HG02588 (cell line): ENCODE measurements around the gene C8A.

Source experiments
- ATAC-seq: cut with Tn5 transposase; IDR thresholded peaks from one replicate; pipeline ENCODE4 v1.9.1; 2021; ENCODE audit warnings: mild to moderate bottlenecking, moderate library complexity; ENCODE audit not compliant: unreplicated experiment

C8A gene

DNA sequence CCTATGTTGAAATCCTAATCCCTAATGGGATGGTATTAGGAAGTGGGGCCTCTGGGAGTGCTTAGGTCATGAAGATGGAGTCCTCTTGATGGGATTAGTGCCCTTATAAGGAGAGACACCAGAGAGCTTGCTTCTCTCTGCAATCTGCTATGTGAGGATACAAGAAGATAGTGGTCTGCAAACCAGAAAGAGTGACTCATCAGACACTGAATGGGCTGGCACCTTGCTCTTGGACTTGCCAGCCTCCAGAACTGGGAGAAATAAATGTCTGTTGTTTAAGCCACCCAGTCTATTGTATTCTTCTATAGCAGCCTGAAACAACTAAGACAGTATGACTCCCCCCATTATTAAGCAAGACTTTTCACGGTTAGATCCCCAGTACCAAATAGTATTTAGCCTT is 67.9 kb downstream of the C8A start:
- no peak for ATAC-seq

- ATAC-seq: no peak
Observed at GRCh38 chr1:56923201-56923600, 68.6 kb downstream of the C8A start.

DNA sequence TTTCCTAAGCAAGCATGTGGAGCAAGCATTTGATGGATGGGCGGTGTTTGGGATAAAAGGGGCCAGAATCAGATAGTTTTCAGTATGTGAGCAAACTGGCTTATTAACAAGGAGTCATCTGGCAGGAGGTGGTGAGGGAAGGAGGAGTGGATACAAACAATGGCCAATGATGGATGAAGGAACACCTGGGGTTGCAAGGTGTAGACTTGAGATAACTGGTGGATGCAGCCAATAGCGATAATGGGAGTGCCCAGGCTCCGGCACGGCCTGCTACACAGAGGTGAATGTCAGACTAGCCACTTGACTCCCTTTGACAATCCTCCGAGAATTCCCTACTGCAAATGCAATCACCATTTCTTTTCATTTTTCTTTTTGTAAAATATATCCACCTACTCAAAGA is 69.5 kb downstream of the C8A start:
- ATAC-seq: no peak

- no peak for ATAC-seq
Observed at GRCh38 chr1:56925193-56925592, 70.6 kb downstream of the C8A start.

GRCh38 chr1:56927171-56927570 is 72.6 kb downstream of the C8A start:
- no peak for ATAC-seq

DNA sequence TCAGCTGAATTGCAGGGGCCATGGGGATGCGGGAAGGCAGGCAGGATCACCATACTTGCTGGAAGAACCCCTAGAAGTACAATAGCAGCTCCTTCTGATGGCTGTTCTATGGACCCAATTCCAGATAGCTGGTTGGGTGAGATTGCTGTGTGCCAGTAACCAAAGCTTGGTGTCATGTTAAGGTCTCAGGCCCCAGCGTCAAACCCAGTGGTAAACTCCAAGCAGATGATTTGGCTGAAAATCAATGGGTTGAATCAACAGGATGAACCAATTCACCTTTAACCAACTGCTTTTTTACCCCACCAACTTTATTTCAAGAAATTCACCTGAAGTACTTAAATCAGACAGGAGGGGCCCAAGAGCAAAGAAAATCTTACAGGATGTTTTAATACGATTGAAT is 73.4 kb downstream of the C8A start:
- ATAC-seq: no peak

DNA sequence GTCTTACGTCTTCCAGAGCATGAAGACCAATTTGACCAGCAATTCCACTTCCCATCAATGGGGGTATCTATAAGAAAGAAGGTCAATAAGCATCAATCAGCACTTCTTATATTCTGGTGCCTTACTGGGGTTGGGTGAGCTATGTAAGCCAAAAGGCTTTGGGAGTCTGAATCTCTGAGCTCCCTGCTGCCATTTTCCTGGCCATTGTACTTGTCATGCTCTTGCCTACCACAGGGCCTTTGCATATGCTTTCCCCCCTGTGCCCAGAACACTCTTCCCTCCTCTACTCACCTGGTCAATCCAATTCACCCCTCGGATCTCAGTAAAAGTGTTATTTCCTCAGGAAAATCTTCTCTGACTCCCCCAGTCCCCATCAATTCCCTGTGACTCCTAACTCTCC is 74.9 kb downstream of the C8A start:
- no peak for ATAC-seq

- ATAC-seq: no peak
Observed at GRCh38 chr1:56931211-56931610, 76.6 kb downstream of the C8A start.

DNA sequence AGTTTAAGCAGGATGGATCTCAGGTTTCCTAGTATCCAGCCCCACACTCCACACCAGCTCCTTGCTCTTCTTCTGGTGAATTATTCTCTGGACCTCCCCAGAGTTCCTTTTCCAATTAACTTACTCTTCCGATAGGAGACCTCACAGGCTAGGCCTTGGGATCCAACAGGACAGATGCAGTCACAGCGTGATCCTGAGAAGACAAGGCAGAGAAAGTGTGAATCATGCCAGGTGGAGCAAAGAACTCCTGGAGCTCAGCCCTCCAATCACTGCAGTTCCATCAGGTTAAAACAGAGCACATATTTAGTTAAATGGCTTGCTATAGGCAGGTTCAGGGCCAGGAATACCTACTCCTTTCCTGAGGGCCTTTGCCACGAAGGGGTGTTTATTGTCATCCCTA is 77.1 kb downstream of the C8A start:
- ATAC-seq: no peak

DNA sequence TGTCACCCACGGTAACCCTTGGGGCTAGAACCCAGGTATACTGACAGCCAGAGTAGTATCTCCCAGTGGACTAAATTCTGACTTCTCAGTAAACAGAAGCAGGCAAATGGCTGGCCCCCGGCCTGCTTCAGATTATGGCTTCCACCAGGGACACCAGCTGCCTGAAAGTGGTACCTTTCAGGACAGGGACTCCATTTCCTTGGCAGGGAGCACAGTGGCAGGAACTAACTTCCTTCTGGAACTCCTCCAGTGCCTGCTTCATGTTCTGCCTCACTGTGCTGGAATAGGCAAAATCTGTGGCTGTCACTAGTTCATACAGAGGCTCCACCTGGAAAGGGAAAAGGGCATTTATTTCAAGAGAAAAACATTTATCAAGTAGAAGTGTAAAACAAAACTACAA is 78.6 kb downstream of the C8A start:
- ATAC-seq: no peak

GRCh38 chr1:56933606-56934005 is 79.0 kb downstream of the C8A start:
- ATAC-seq: no peak

DNA sequence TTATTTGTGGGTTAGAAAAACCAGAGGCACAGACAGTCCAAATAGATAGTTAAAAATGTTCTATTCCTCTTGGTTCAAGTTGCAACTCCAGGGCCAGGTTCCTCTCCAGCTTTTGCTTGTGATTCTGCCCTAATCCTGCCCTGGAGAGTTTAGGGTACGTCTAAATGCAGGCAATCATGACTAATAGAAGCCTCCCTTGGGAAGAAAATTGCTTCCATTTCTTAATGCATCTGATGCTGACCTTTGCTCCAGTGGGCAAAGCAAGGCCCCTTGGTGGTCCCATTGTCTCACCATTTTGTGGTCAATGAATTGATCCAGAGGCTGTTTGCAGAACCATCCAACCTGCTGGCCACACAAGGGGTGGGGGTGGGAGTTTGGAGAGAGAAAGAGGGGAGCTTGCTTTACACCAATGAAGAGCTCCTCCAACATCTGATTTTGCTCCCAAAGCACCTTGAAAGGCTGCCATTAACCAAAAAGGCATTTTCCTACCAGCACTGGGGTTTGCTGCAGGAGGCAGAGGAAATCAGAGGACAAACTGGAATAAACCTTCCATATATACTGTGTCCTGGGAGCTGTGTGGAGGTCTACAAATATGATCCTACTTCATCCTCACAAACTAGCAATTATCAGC is 79.9 kb downstream of the C8A start:
- ATAC-seq: no peak

DNA sequence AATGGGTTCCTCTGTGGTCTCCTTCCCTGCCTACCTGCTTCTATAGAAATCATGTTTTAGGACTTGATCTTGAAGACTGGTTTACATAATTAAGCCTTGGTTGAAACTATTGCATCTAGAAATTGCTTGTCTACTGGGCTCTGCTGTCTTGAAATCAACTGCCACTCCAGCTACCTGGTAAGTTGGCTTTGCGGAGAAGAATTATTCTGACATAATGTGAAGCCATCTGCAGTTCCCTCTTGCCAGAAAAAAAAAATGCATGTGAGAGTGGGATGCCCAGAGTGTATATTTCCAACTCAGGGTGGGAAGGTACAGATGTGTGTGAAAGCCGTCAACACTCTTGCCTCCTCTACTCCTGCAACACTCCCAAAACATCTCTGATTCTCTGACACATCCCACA is 84.0 kb downstream of the C8A start:
- ATAC-seq: no peak

GRCh38 chr1:56939209-56939608 is 84.6 kb downstream of the C8A start:
- ATAC-seq: no peak

DNA sequence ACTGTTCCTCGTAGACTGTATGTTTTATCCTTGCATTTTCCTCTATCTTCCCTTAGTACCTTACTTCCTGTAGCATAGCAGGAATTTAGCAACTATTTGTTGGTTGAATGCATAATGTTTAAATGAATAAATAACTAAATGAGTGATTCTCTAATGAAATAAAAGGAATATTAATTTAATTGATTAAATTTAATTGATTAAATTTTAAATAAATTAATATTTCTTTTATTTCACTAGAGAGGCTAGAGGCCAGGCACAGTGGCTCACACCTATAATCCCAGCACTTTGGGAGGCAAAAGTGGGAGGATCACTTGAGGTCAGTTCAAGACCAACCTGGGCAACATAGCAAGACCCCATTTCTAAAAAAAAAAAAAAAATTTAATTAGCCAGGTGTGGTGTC is 85.4 kb downstream of the C8A start:
- no peak for ATAC-seq

GRCh38 chr1:56948403-56949023 is 93.9 kb downstream of the C8A start:
- no peak for ATAC-seq

- ATAC-seq: no peak
Observed at GRCh38 chr1:56952501-56952900, 97.9 kb downstream of the C8A start.

GRCh38 chr1:56953386-56953785 is 98.8 kb downstream of the C8A start:
- no peak for ATAC-seq

- no peak for ATAC-seq
Observed at GRCh38 chr1:56954664-56955063, 100.1 kb downstream of the C8A start.

GRCh38 chr1:56957931-56958330 is 103.3 kb downstream of the C8A start:
- ATAC-seq: no peak

DNA sequence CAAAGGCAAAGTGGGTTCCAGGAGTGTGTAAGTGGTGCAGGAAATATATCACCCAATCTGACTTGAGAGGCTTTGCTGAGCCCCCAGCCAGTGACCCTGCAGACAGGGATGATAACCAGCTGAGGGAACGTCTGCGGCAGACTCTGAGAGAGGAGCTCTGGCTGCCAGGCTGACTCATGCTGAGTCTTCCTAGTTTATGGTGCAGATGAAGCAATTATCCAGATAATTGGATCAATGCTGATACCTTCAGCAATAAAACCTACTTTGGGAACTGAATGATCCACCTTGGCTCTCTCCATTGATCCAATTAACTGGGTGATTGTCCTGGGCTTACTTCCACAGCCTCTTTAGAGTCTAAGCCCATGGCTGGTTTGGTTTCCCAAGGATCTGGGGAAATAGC is 103.9 kb downstream of the C8A start:
- no peak for ATAC-seq

DNA sequence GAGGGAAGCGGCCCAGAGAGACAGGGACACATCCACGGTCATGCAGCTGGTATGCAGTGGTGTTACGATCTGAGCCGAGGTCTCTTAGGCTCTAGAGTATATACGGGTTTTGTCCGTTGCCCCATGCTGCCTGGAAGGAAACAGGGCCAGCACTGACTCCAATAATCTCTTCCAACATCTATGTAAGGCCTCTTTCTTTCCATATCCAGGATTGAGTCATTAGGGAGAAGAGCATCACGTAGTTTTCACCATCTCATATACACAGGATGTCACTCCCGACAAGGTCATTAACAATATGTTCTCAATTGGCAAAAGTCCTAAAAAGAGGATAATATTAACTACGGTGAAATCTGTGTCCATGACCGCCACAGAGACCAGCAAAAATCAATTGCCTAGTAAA is 106.8 kb downstream of the C8A start:
- ATAC-seq: no peak

DNA sequence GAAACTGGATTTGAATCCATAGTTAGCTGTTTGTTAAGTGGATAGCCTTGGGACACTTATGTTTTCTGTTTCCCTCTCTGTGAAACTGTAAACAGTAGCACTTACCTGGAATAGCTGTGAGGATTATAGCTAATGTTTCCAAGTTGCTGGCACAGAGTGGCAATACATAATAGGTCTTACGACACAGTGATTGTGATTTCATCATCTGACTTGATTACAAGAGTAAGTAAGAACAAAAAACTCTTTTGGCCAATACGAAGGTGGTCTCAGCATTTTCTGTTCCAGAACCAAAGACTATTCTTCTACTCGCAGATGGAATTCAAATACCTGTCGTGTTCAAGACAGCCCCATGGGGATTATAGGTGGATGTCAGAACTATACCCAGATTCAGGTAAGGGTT is 109.1 kb downstream of the C8A start:
- no peak for ATAC-seq
